Gastroesophageal sphincter (tissue), 4 donors: ENCODE measurements around the gene ASPG. TPM values are rescaled to one million over a fixed set of nuclear protein-coding genes. Genes with fewer than 3 reads are reported as not detected.

Experiments
- ATAC-seq: fragments of 150-250 bp; one replicate; pipeline ENCODE4 v1.9.1; 2016; ENCODE audit warnings: mild to moderate bottlenecking, moderate library complexity
- H3K27ac ChIP-seq, 4 donors: fragments of 200-600 bp; sonication (generic) in 3 of 4; 1 replicate in 3 of 4; 2 replicates in 1 of 4; pipeline ENCODE4 v1.5.1; 2016 to 2019
- H3K27me3 ChIP-seq: fragments of 200-600 bp; sonication (generic); one replicate; pipeline ENCODE4 v1.5.1; 2019
- H3K36me3 ChIP-seq, 2 donors: fragments of 200-600 bp; sonication (generic); one replicate each; pipeline ENCODE4 v1.5.1; 2019; ENCODE audit warnings: control low read depth in 1 of 2
- H3K4me1 ChIP-seq, 3 donors: fragments of 200-600 bp; sonication (generic); 1 replicate in 2 of 3; 2 replicates in 1 of 3; pipeline ENCODE4 v1.5.1; 2016 to 2019; ENCODE audit warnings: control low read depth in 2 of 3
- H3K4me3 ChIP-seq, 2 donors: fragments of 200-600 bp; sonication (generic); one replicate each; pipeline ENCODE4 v1.5.1; 2019; ENCODE audit warnings: mild to moderate bottlenecking in 1 of 2, moderate library complexity in 1 of 2
- H3K9me3 ChIP-seq, 3 donors: fragments of 200-600 bp; sonication (generic); one replicate each; pipeline ENCODE4 v1.5.1; 2017 to 2019; ENCODE audit warnings: control low read depth in 2 of 3
- CTCF ChIP-seq, 4 experiments: fragments of 200-600 bp in 2 of 4; fragments of 450-650 bp in 2 of 4; sonication (generic) in 1 of 4; IDR thresholded peaks; one replicate each; pipeline ENCODE4 v1.5.1; 2017 to 2019; ENCODE audit warnings: antibody characterized with exemption in 4 of 4, mild to moderate bottlenecking in 2 of 4, moderate library complexity in 2 of 4
- EP300 ChIP-seq: sonication (generic); formaldehyde crosslinking; IDR thresholded peaks from one replicate; pipeline ENCODE4 v1.6.1; 2017; ENCODE audit warnings: antibody characterized with exemption, mild to moderate bottlenecking
- POLR2A ChIP-seq, 2 donors: fragments of 450-650 bp; IDR thresholded peaks; one replicate each; pipeline ENCODE4 v1.6.1; 2017; ENCODE audit warnings: antibody characterized with exemption in 2 of 2, mild to moderate bottlenecking in 2 of 2, moderate library complexity in 1 of 2
- POLR2AphosphoS5 ChIP-seq: sonication (generic); formaldehyde crosslinking; IDR thresholded peaks from one replicate; pipeline ENCODE4 v1.6.1; 2017; ENCODE audit warnings: antibody characterized with exemption
- WGBS, 2 donors: methylation state at CpG; one replicate each; pipeline ENCODE4 v1.1.5; 2018; ENCODE audit warnings: low coverage in 1 of 2; 5-methylcytosine and 5-hydroxymethylcytosine counted together
- total RNA-seq, 4 donors: library from RNA; depleted of rRNA; stranded (reverse); fragments of >200 nt; gene quantifications; one replicate each; pipeline ENCODE4 v1.1.0, GENCODE V29; 2016

ASPG gene
- total RNA-seq, 4 donors from 2014 or later = 0.13 to 1.1 TPM; not detected in 2

GRCh38 chr14:104119488-104120251 is 34.2 kb downstream of the ASPG start:
- 10% methylated on average over 2 of the region's 18 CpGs; no CpG with 5 or more reads in 1 of the 2 donors for WGBS, 2 donors
- peaks cover 91% of the 10 kb centered on the region for H3K27me3 ChIP-seq
- H3K4me3 ChIP-seq = no peak overlapping the region
- ATAC-seq = no peak
- H3K9me3 ChIP-seq = peaks cover 0 to 29% (median 2%) of the 10 kb centered on the region in 3 donors
- H3K36me3 ChIP-seq = no peaks in the 10 kb centered on the region
- TF ChIP-seq CTCF (IDR thresholded peaks at IDR 0.05) (no peak), POLR2AphosphoS5 (no peak), POLR2A (IDR thresholded peaks at IDR 0.05) (no peak), EP300 (no peak)
- no peak overlapping the region for H3K27ac ChIP-seq
- peaks cover 0 to 21% (median 14%) of the 10 kb centered on the region in 3 donors for H3K4me1 ChIP-seq

GRCh38 chr14:104120281-104120741 is 34.8 kb downstream of the ASPG start:
- Histone ChIP-seq H3K36me3 (no peaks in the 10 kb centered on the region), H3K4me3 (no peak overlapping the region), H3K9me3 (peaks cover 0 to 36% (median 2%) of the 10 kb centered on the region in 3 donors), H3K27ac (no peak overlapping the region), H3K4me1 (peaks cover 0 to 21% (median 14%) of the 10 kb centered on the region in 3 donors), H3K27me3 (peaks cover 85% of the 10 kb centered on the region)
- 54 to 70% methylated on average over 2 to 3 of the region's 5 CpGs for WGBS, 2 donors
- ATAC-seq = no peak
- TF ChIP-seq CTCF (IDR thresholded peaks at IDR 0.05) (no peak), POLR2AphosphoS5 (no peak)

GRCh38 chr14:104121142-104121541 is 35.6 kb downstream of the ASPG start:
- TF ChIP-seq POLR2AphosphoS5 = no peak
- TF ChIP-seq POLR2A (IDR thresholded peaks at IDR 0.05) = no peak
- TF ChIP-seq EP300 = no peak
- no peak for TF ChIP-seq CTCF (IDR thresholded peaks at IDR 0.05)
- 36 to 86% methylated on average over 1 to 2 of the region's 5 CpGs for WGBS, 2 donors
- H3K9me3 ChIP-seq = peaks cover 0 to 44% (median 2%) of the 10 kb centered on the region in 3 donors
- no peak overlapping the region for H3K4me3 ChIP-seq
- peaks cover 0 to 19% (median 14%) of the 10 kb centered on the region in 3 donors for H3K4me1 ChIP-seq
- H3K36me3 ChIP-seq = no peaks in the 10 kb centered on the region
- H3K27ac ChIP-seq = no peak overlapping the region
- H3K27me3 ChIP-seq = peaks cover 78% of the 10 kb centered on the region
- ATAC-seq = no peak

GRCh38 chr14:104123879-104124278 is 38.4 kb downstream of the ASPG start:
- H3K9me3 ChIP-seq = peaks cover 0 to 70% (median 2%) of the 10 kb centered on the region in 3 donors
- TF ChIP-seq CTCF (IDR thresholded peaks at IDR 0.05) = no peak
- TF ChIP-seq POLR2AphosphoS5 = no peak
- TF ChIP-seq POLR2A (IDR thresholded peaks at IDR 0.05) = no peak
- no peak for TF ChIP-seq EP300
- no peak overlapping the region for H3K4me3 ChIP-seq
- H3K4me1 ChIP-seq = no peaks in the 10 kb centered on the region
- WGBS, 2 donors = 100% methylated on average over 1 of the region's 1 CpG
- no peak for ATAC-seq
- peaks cover 63% of the 10 kb centered on the region for H3K27me3 ChIP-seq
- H3K36me3 ChIP-seq = no peaks in the 10 kb centered on the region
- H3K27ac ChIP-seq = no peak overlapping the region

GRCh38 chr14:104125011-104125410 is 39.5 kb downstream of the ASPG start:
- TF ChIP-seq CTCF (IDR thresholded peaks at IDR 0.05) (no peak), POLR2A (IDR thresholded peaks at IDR 0.05) (no peak), EP300 (no peak), POLR2AphosphoS5 (no peak)
- H3K27me3 ChIP-seq = peaks cover 59% of the 10 kb centered on the region
- WGBS, 2 donors = 77% methylated on average over 4 of the region's 4 CpGs
- no peaks in the 10 kb centered on the region for H3K4me1 ChIP-seq
- H3K4me3 ChIP-seq = no peak overlapping the region
- ATAC-seq = no peak
- peaks cover 0 to 82% (median 2%) of the 10 kb centered on the region in 3 donors for H3K9me3 ChIP-seq
- no peaks in the 10 kb centered on the region for H3K36me3 ChIP-seq
- H3K27ac ChIP-seq = no peak overlapping the region
